T-cell (primary cell): ENCODE data around the gene RAB11FIP4. TPM values are rescaled to one million over a fixed set of nuclear protein-coding genes. Genes with fewer than 3 reads are reported as not detected.

ENCODE experiments used
- ATAC-seq, 4 experiments: fragments of 200-7000 bp in 3 of 4; fragments of 150-1000 bp in 1 of 4; cut with Tn5 transposase; replicated peaks in 1 of 4; 1 replicate in 3 of 4; 2 replicates in 1 of 4; pipeline ENCODE4 v1.10.0; 2021; ENCODE audit warnings: moderate library complexity in 3 of 4, mild to moderate bottlenecking in 2 of 4, moderate number of reproducible peaks in 1 of 4
- CTCF ChIA-PET, 2 donors: fragments of 300-600 bp; sonication (Branson Sonifier 250); formaldehyde crosslinking; loops; one replicate each; lab custom pipeline; 2022; ENCODE audit warnings: antibody characterized with exemption in 2 of 2; lab: Charles Lee
- POLR2A ChIA-PET, 2 donors: fragments of 300-600 bp; sonication (Branson Sonifier 250); formaldehyde crosslinking; loops; one replicate each; lab custom pipeline; 2022; ENCODE audit warnings: antibody characterized with exemption in 2 of 2; lab: Charles Lee
- DNase-seq, 35 experiments: peaks; one replicate each; pipeline versions ENCODE4 v3.0.0 to v3.0.0-alpha.2; 2013 to 2023
- H3K27ac ChIP-seq: one replicate; pipeline ENCODE4 v1.5.1; 2013; ENCODE audit warnings: low read length
- H3K27me3 ChIP-seq, 2 experiments: replicated peaks in 1 of 2; 1 replicate in 1 of 2; 2 replicates in 1 of 2; pipeline versions ENCODE4 v1.6.1 to v1.7.0; 2013; ENCODE audit warnings: low read length in 1 of 2, mixed read lengths in 1 of 2; ENCODE audit not compliant: control insufficient read depth in 2 of 2, insufficient read depth in 2 of 2; ENCODE audit errors: extremely low read depth in 1 of 2
- H3K36me3 ChIP-seq, 2 donors: 1 replicate in 1 of 2; 2 replicates in 1 of 2; pipeline versions ENCODE4 v1.6.1 to v1.7.0; 2013; ENCODE audit warnings: low read length in 1 of 2; ENCODE audit not compliant: control insufficient read depth in 2 of 2, insufficient read depth in 1 of 2; ENCODE audit errors: extremely low read depth in 1 of 2
- H3K4me1 ChIP-seq, 2 experiments: 1 replicate in 1 of 2; 2 replicates in 1 of 2; pipeline versions ENCODE4 v1.6.1 to v1.7.0; 2013; ENCODE audit warnings: low read length in 2 of 2, mixed read lengths in 1 of 2; ENCODE audit not compliant: insufficient read depth in 2 of 2, control insufficient read depth in 1 of 2; ENCODE audit errors: extremely low read depth in 1 of 2
- H3K4me3 ChIP-seq, 2 donors: 1 replicate in 1 of 2; 2 replicates in 1 of 2; pipeline versions ENCODE4 v1.5.1 to v1.7.0; 2013; ENCODE audit warnings: mild to moderate bottlenecking in 2 of 2, low read length in 1 of 2, moderate library complexity in 1 of 2; ENCODE audit not compliant: control insufficient read depth in 1 of 2; ENCODE audit errors: extremely low read depth in 1 of 2
- H3K9me3 ChIP-seq: 2 replicates; pipeline ENCODE4 v1.7.0; 2013
- H3K27ac Mint-ChIP-seq, 2 donors: one replicate each; pipeline ENCODE4 v1.8.0; 2020 to 2021; ENCODE audit warnings: mild to moderate bottlenecking in 2 of 2, mixed read lengths in 2 of 2
- H3K27me3 Mint-ChIP-seq, 2 donors: one replicate each; pipeline ENCODE4 v1.8.0; 2021 to 2022; ENCODE audit warnings: mixed read lengths in 2 of 2
- H3K36me3 Mint-ChIP-seq: one replicate; pipeline ENCODE4 v1.8.0; 2021; ENCODE audit warnings: mixed read lengths
- H3K4me1 Mint-ChIP-seq, 3 donors: one replicate each; pipeline ENCODE4 v1.8.0; 2020 to 2022; ENCODE audit warnings: mixed read lengths in 3 of 3, mild to moderate bottlenecking in 1 of 3
- H3K4me3 Mint-ChIP-seq, 3 donors: one replicate each; pipeline ENCODE4 v1.8.0; 2020 to 2022; ENCODE audit warnings: mild to moderate bottlenecking in 3 of 3, mixed read lengths in 3 of 3, moderate library complexity in 3 of 3
- H3K9me3 Mint-ChIP-seq, 3 donors: one replicate each; pipeline ENCODE4 v1.8.0; 2020 to 2022; ENCODE audit warnings: mixed read lengths in 3 of 3
- WGBS: methylation state at CpG from one replicate; pipeline ENCODE4 v1.1.5; 2013; ENCODE audit warnings: missing lambda C conversion rate; ENCODE audit not compliant: insufficient coverage; 5-methylcytosine and 5-hydroxymethylcytosine counted together
- total RNA-seq, 35 experiments: library from RNA in 6 of 35; stranded (reverse) in 6 of 35; fragments of 120-200 nt in 1 of 35; gene quantifications; one replicate each; pipeline versions ENCODE4 v1.2.1 to v1.2.4 and lab custom pipeline; 2013 to 2026

The RAB11FIP4 gene
- total RNA-seq, 5 donors from 2014 or later (not counting 1 experiment from before 2014, with no cell fraction given): 45.6 to 72.6 (median 50.1) TPM

- ChIA-PET POLR2A (no interaction called here), CTCF (no interaction called here)
- ATAC-seq: no peak
- Histone ChIP-seq H3K27ac (no peak overlapping the region), H3K27me3 (peaks cover 0 to 22% of the 10 kb centered on the region in 2 experiments), H3K9me3 (no peaks in the 10 kb centered on the region), H3K4me1 (no peaks in the 10 kb centered on the region), H3K4me3 (no peak overlapping the region), H3K36me3 (no peaks in the 10 kb centered on the region)
- Mint-ChIP-seq H3K27me3 (peaks cover 0 to 4% of the 10 kb centered on the region in 2 donors), H3K9me3 (no peaks in the 10 kb centered on the region), H3K4me3 (no peak overlapping the region), H3K27ac (no peak overlapping the region), H3K36me3 (no peaks in the 10 kb centered on the region), H3K4me1 (peaks cover 0 to 6% (median 0%) of the 10 kb centered on the region in 3 donors)
- DNase-seq: no peak
- 82% methylated on average over 7 of the region's 9 CpGs for WGBS
Observed at GRCh38 chr17:31568121-31568520, 176.6 kb downstream of the RAB11FIP4 start.

DNA sequence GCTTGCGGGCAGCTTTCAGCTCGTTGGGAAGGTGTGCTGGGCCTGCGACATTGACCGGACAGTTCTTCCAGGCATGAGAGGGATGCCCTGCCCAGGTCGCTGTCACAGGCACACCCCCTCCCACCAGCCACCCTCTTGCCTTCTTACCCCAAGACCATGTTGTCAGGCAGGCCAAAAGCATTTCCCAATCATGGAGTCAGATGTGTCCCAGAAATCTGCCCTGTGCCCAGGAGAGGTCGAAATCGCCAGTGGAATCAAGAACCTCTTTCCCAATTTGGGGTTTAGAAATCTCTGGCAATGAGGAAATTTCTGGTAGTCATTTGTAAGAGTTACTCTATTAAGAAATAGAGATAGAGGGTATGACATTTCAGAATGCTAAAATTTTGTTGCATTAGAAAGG, 177.1 kb downstream of the RAB11FIP4 start:
- H3K27ac ChIP-seq: no peak overlapping the region
- Mint-ChIP-seq H3K36me3 (no peaks in the 10 kb centered on the region), H3K4me3 (no peak overlapping the region), H3K27ac (no peak overlapping the region), H3K4me1 (peaks cover 0 to 6% (median 0%) of the 10 kb centered on the region in 3 donors), H3K9me3 (no peaks in the 10 kb centered on the region), H3K27me3 (peaks cover 0 to 4% of the 10 kb centered on the region in 2 donors)
- no peak overlapping the region for H3K4me3 ChIP-seq
- 84% methylated on average over 7 of the region's 7 CpGs for WGBS
- no peaks in the 10 kb centered on the region for H3K36me3 ChIP-seq
- POLR2A ChIA-PET: no interaction called here
- H3K27me3 ChIP-seq: peaks cover 0 to 22% of the 10 kb centered on the region in 2 experiments
- CTCF ChIA-PET: no interaction called here
- ATAC-seq: no peak
- DNase-seq: no peak
- H3K4me1 ChIP-seq: no peaks in the 10 kb centered on the region
- H3K9me3 ChIP-seq: no peaks in the 10 kb centered on the region

- Mint-ChIP-seq H3K27ac (no peak overlapping the region), H3K4me1 (peaks cover 0 to 6% (median 0%) of the 10 kb centered on the region in 3 donors), H3K4me3 (no peak overlapping the region), H3K27me3 (no peaks in the 10 kb centered on the region), H3K36me3 (no peaks in the 10 kb centered on the region), H3K9me3 (no peaks in the 10 kb centered on the region)
- no peaks in the 10 kb centered on the region for H3K9me3 ChIP-seq
- peaks cover 0 to 10% of the 10 kb centered on the region in 2 experiments for H3K27me3 ChIP-seq
- H3K4me3 ChIP-seq: no peak overlapping the region
- H3K27ac ChIP-seq: no peak overlapping the region
- no peaks in the 10 kb centered on the region for H3K36me3 ChIP-seq
- CTCF ChIA-PET: no interaction called here
- 85% methylated on average over 6 of the region's 6 CpGs for whole genome bisulfite sequencing
- ATAC-seq: no peak
- H3K4me1 ChIP-seq: no peaks in the 10 kb centered on the region
- POLR2A ChIA-PET: no interaction called here
- no peak for DNase-seq
Observed at GRCh38 chr17:31570231-31570630, 178.8 kb downstream of the RAB11FIP4 start.

DNA sequence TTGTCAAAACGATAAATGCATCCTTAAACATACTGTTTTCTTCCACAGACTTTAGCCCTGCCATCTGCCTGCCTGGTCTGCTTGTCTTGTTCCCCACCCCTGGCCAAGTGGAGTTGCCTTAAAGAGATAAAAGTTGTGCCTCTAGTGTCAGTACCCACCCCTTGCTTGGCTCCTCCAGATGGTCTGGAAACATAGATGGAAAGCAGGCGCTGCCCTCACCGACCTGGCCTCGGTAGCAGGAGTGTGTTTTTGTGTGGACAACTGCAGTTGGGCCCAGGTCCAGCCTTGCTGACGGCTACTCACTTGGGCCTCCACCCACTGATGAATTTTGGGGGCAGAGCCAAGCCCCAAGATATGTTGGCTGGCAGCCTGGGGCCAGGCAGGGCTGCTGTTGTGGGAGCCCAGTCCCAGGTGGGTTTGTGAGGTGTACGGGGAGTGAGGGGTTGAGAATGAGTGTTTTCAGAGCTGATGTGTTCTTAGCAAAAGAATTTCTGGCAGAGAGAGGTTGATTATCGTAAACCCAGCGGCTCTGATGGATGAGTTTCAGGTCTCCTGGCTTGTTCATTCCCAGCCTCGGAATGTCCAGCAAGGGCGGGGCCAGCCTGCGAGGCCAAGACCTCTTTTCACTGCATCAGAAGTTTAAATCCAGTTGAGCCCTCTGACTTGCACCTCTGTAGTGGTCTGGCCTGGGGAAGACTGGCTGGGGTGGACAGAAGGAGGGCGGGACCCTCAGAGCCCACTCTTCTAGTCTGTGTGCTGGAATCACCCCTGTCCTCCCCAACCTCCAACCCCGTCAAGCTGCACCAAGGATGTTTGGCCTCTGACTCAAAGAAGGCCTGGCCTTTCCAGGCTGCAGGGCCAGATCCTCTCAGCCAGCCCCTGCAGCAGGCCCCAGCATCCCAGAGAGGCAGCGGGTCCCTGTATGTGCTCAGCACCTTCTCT, 179.7 kb downstream of the RAB11FIP4 start:
- H3K4me1 ChIP-seq: no peaks in the 10 kb centered on the region
- Mint-ChIP-seq H3K4me3 (no peak overlapping the region), H3K4me1 (peaks cover 0 to 6% (median 0%) of the 10 kb centered on the region in 3 donors), H3K9me3 (no peaks in the 10 kb centered on the region), H3K27me3 (no peaks in the 10 kb centered on the region), H3K36me3 (no peaks in the 10 kb centered on the region), H3K27ac (no peak overlapping the region)
- POLR2A ChIA-PET: no interaction called here
- no peak overlapping the region for H3K4me3 ChIP-seq
- H3K36me3 ChIP-seq: no peaks in the 10 kb centered on the region
- no peak overlapping the region for H3K27ac ChIP-seq
- H3K9me3 ChIP-seq: no peaks in the 10 kb centered on the region
- DNase-seq: no peak
- no peak for ATAC-seq
- WGBS: 93% methylated on average over 12 of the region's 14 CpGs
- H3K27me3 ChIP-seq: peaks cover 0 to 2% of the 10 kb centered on the region in 2 experiments
- CTCF ChIA-PET: no interaction called here

DNA sequence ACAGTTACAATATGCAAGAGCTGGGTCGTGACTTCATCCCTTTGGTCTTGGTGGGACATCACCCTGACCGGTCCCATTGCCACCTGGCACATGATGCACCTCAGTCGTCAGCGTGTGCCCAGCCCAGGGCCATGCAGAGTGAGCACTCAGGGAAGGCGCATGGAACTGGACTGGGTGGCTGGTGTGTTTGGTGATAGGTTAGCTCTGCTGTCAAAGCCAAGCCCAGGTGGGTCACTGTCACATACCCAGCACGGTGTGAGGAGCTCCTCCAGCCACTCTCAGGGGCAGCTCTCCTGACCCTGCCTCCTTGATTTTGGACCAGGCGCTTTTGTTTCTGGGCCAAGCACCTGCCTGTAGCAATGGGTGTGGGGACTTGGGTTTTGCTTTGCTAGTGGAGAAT, 180.9 kb downstream of the RAB11FIP4 start:
- Mint-ChIP-seq H3K4me1 (peaks cover 0 to 5% (median 0%) of the 10 kb centered on the region in 3 donors), H3K27me3 (no peaks in the 10 kb centered on the region), H3K9me3 (no peaks in the 10 kb centered on the region), H3K36me3 (no peaks in the 10 kb centered on the region), H3K4me3 (no peak overlapping the region), H3K27ac (no peak overlapping the region)
- peaks cover 0 to 2% of the 10 kb centered on the region in 2 experiments for H3K27me3 ChIP-seq
- 79% methylated on average over 7 of the region's 7 CpGs for WGBS
- H3K9me3 ChIP-seq: no peaks in the 10 kb centered on the region
- DNase-seq: no peak
- H3K4me3 ChIP-seq: no peak overlapping the region
- ChIA-PET POLR2A (no interaction called here), CTCF (no interaction called here)
- H3K27ac ChIP-seq: no peak overlapping the region
- ATAC-seq: no peak
- H3K36me3 ChIP-seq: no peaks in the 10 kb centered on the region
- no peaks in the 10 kb centered on the region for H3K4me1 ChIP-seq

DNA sequence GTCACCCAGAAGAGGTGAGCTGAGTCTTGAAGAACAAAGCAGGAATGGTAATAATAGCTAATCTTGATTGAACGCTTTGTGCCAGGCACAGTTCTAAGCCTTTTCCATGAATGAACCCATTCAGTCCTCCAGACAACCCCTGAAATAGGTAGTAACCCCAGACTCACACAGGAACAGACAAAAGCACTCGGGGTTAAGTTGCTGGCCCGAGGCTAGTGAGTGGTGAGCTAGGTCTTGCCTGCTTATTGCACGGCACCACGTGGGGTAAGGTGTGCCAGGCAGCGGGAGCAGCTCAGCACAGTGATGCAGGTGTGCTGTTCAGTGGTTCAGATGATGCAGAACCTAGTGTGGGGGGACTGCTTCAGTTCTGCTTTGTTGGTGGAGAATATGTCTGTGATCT, 181.6 kb downstream of the RAB11FIP4 start:
- no peaks in the 10 kb centered on the region for H3K9me3 Mint-ChIP-seq
- H3K27me3 ChIP-seq: peaks cover 0 to 2% of the 10 kb centered on the region in 2 experiments
- H3K4me3 ChIP-seq: no peak overlapping the region
- no peaks in the 10 kb centered on the region for H3K36me3 ChIP-seq
- H3K4me3 Mint-ChIP-seq: no peak overlapping the region
- H3K27me3 Mint-ChIP-seq: no peaks in the 10 kb centered on the region
- ATAC-seq: no peak
- 84% methylated on average over 4 of the region's 6 CpGs for WGBS
- ChIA-PET CTCF (interaction anchor here in 1 of 2 donors (0.6 kb wide), 1 partner anchor 72 kb away, joined by 3 read pairs; no protein-coding TSS in a partner anchor), POLR2A (interaction anchor here in 1 of 2 donors (0.6 kb wide), 1 partner anchor 648 kb away, joined by 3 read pairs; no protein-coding TSS in a partner anchor)
- no peak overlapping the region for H3K27ac ChIP-seq
- no peak overlapping the region for H3K27ac Mint-ChIP-seq
- H3K9me3 ChIP-seq: no peaks in the 10 kb centered on the region
- H3K36me3 Mint-ChIP-seq: no peaks in the 10 kb centered on the region
- no peaks in the 10 kb centered on the region for H3K4me1 Mint-ChIP-seq
- no peak for DNase-seq
- no peaks in the 10 kb centered on the region for H3K4me1 ChIP-seq
